Measurements from ENCODE around the gene DYNLT1. TPM values are rescaled to one million over a fixed set of nuclear protein-coding genes. Genes with fewer than 3 reads are reported as not detected.

The DYNLT1 gene
- total and polyA plus RNA-seq, 9 of the 15 experiments (the other 6 are each of a cell fraction or from before 2014, with no cell fraction given), result 42.2 to 583 (median 127) TPM

DNA sequence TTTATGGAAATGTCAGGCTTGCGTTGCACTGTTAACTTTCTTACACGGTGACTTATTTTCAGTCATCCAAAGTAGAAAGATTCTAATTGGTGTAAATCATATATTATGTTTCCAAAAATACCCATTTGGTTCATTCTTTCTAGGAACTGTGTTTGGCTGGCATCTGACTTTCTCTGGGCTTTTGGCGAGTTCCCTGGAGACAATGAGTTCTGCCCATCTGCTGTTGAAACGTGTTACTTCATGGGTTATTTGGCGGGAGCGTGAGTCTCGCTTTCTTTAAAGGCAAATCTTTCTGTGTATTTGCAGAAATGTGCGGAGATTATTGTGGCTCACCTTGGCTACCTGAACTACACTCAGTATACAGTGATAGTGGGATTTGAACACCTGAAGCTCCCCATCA is 55.2 kb downstream of the DYNLT1 start:
- ChIA-PET POLR2A (interaction anchor here (0.6 to 0.7 kb wide), 2 partner anchors 17 to 41 kb away, joined by 3 read pairs; no protein-coding TSS in a partner anchor), CTCF (ENCODE audit: low intra/inter-chr PET ratio) (no interaction called here)
- H2AFZ ChIP-seq (ENCODE audit: low read depth, low read length), result no peak overlapping the region
- H3K27me3 ChIP-seq (ENCODE audit: control insufficient read depth in 2 of 2, insufficient read depth in 2 of 2, low read length in 2 of 2), result no peaks in the 10 kb centered on the region
- no peaks in the 10 kb centered on the region for H3K4me1 ChIP-seq (replicated peaks in 1 of 2; ENCODE audit: control insufficient read depth in 2 of 2, insufficient read depth in 2 of 2, low read length in 2 of 2)
- DNase-seq (ENCODE audit: extremely low read depth in 1 of 4, low spot score in 3 of 4) (no peak), FAIRE-seq (no peak), ATAC-seq (no peak)
- H3K4me2 ChIP-seq (ENCODE audit: insufficient read depth, low read length), result no peak overlapping the region
- no peak overlapping the region for H3K4me3 ChIP-seq
- H3K27ac ChIP-seq (ENCODE audit: extremely low read depth, low read depth, low read length), result no peak overlapping the region
- in situ Hi-C loops (cut with MboI) (no loop called here), intact Hi-C loops (cut with micrococcal nuclease) (no loop called here)
- no peaks in the 10 kb centered on the region for H3K9me3 ChIP-seq (replicated peaks; ENCODE audit: control insufficient read depth, insufficient read depth, low read depth, low read length)
- TF ChIP-seq TAF15 (IDR thresholded peaks at IDR 0.05; ENCODE audit: low read depth, low read length) (no peak), SREBF2 (CRISPR knock-in tag; IDR thresholded peaks at IDR 0.05) (no peak), HSF4 (CRISPR knock-in tag; IDR thresholded peaks at IDR 0.05; ENCODE audit: borderline replicate concordance) (no peak), ZEB2 (IDR thresholded peaks at IDR 0.05) (no peak)
- TF ChIP-seq, protein P1, sequence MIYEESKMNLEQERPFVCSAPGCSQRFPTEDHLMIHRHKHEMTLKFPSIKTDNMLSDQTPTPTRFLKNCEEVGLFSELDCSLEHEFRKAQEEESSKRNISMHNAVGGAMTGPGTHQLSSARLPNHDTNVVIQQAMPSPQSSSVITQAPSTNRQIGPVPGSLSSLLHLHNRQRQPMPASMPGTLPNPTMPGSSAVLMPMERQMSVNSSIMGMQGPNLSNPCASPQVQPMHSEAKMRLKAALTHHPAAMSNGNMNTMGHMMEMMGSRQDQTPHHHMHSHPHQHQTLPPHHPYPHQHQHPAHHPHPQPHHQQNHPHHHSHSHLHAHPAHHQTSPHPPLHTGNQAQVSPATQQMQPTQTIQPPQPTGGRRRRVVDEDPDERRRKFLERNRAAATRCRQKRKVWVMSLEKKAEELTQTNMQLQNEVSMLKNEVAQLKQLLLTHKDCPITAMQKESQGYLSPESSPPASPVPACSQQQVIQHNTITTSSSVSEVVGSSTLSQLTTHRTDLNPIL (CRISPR knock-in tag; IDR thresholded peaks at IDR 0.05), result no peak
- TF ChIP-seq, protein P2, sequence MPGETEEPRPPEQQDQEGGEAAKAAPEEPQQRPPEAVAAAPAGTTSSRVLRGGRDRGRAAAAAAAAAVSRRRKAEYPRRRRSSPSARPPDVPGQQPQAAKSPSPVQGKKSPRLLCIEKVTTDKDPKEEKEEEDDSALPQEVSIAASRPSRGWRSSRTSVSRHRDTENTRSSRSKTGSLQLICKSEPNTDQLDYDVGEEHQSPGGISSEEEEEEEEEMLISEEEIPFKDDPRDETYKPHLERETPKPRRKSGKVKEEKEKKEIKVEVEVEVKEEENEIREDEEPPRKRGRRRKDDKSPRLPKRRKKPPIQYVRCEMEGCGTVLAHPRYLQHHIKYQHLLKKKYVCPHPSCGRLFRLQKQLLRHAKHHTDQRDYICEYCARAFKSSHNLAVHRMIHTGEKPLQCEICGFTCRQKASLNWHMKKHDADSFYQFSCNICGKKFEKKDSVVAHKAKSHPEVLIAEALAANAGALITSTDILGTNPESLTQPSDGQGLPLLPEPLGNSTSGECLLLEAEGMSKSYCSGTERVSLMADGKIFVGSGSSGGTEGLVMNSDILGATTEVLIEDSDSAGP (CRISPR knock-in tag; IDR thresholded peaks at IDR 0.05), result no peak
- TF ChIP-seq, protein P3, sequence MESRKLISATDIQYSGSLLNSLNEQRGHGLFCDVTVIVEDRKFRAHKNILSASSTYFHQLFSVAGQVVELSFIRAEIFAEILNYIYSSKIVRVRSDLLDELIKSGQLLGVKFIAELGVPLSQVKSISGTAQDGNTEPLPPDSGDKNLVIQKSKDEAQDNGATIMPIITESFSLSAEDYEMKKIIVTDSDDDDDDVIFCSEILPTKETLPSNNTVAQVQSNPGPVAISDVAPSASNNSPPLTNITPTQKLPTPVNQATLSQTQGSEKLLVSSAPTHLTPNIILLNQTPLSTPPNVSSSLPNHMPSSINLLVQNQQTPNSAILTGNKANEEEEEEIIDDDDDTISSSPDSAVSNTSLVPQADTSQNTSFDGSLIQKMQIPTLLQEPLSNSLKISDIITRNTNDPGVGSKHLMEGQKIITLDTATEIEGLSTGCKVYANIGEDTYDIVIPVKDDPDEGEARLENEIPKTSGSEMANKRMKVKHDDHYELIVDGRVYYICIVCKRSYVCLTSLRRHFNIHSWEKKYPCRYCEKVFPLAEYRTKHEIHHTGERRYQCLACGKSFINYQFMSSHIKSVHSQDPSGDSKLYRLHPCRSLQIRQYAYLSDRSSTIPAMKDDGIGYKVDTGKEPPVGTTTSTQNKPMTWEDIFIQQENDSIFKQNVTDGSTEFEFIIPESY (CRISPR knock-in tag; IDR thresholded peaks at IDR 0.05), result no peak
- BruUV-seq (replicated peaks), result no TSS peak
- H4K20me1 ChIP-seq (replicated peaks; ENCODE audit: control insufficient read depth, insufficient read depth, low read length), result no peaks in the 10 kb centered on the region
- H3K9me1 ChIP-seq (ENCODE audit: control insufficient read depth, insufficient read depth, low read length), result no peaks in the 10 kb centered on the region
- no peaks in the 10 kb centered on the region for H3K79me2 ChIP-seq (ENCODE audit: control insufficient read depth, insufficient read depth, low read length)
- no peak overlapping the region for H3K9ac ChIP-seq (ENCODE audit: insufficient read depth in 1 of 2, low read depth in 2 of 2, low read length in 2 of 2)
- 90% methylated on average over 8 of the region's 8 CpGs for WGBS (ENCODE audit: insufficient coverage, low coverage, missing lambda C conversion rate)
- H3K36me3 ChIP-seq (ENCODE audit: control insufficient read depth, insufficient read depth, low read length), result peaks cover 94% of the 10 kb centered on the region
